Pons (tissue), 1 donor: Measurements from ENCODE around the gene DBET.
"Not testable (repeated sequence)": the region's sequence is repeated elsewhere in the genome, so short reads cannot be mapped to it uniquely, and the experiment has no call there.

Experiments
- DNase-seq: peaks from one replicate; pipeline ENCODE4 v3.0.0-alpha.2; 2016; ENCODE audit warnings: low spot score

Gene DBET

GRCh38 chr4:190049378-190050239 lies 14.7 kb upstream of the DBET start:
- DNase-seq, result not testable (repeated sequence)

- DNase-seq, result not testable (repeated sequence)
These were observed 5.3 kb upstream of the DBET start for GRCh38 chr4:190058997-190059396.

- peak; percentile 0 for DNase-seq
These were observed 503 bp downstream of the DBET start for GRCh38 chr4:190064805-190065204.

GRCh38 chr4:190068351-190068750 lies 4.0 kb downstream of the DBET start:
- DNase-seq, result not testable (repeated sequence)

- not testable (repeated sequence) for DNase-seq
These were observed 28.8 kb downstream of the DBET start for GRCh38 chr4:190093052-190093451.

GRCh38 chr4:190094031-190094430 lies 29.7 kb downstream of the DBET start:
- not testable (repeated sequence) for DNase-seq

- DNase-seq, result not testable (repeated sequence)
These were observed 31.0 kb downstream of the DBET start for GRCh38 chr4:190095335-190095734.

GRCh38 chr4:190099605-190100004 lies 35.3 kb downstream of the DBET start:
- DNase-seq, result not testable (repeated sequence)

- not testable (repeated sequence) for DNase-seq
These were observed 37.2 kb downstream of the DBET start for GRCh38 chr4:190101525-190101924.

- not testable (repeated sequence) for DNase-seq
These were observed 41.9 kb downstream of the DBET start for GRCh38 chr4:190106191-190106590.

- peak; percentile 15 for DNase-seq
These were observed 42.5 kb downstream of the DBET start for GRCh38 chr4:190106611-190107480.

GRCh38 chr4:190107766-190108485 lies 43.6 kb downstream of the DBET start:
- peak; percentile 3 for DNase-seq

GRCh38 chr4:190108756-190109155 lies 44.5 kb downstream of the DBET start:
- DNase-seq, result peak; percentile 2

GRCh38 chr4:190109390-190110011 lies 45.2 kb downstream of the DBET start:
- DNase-seq, result peak; percentile 12

GRCh38 chr4:190110033-190110432 lies 45.7 kb downstream of the DBET start:
- not testable (repeated sequence) for DNase-seq

- DNase-seq, result peak; percentile 12
These were observed 46.4 kb downstream of the DBET start for GRCh38 chr4:190110570-190111295.

GRCh38 chr4:190112879-190113278 lies 48.6 kb downstream of the DBET start:
- not testable (repeated sequence) for DNase-seq

- not testable (repeated sequence) for DNase-seq
These were observed 50.7 kb downstream of the DBET start for GRCh38 chr4:190114991-190115390.
